Lower leg skin (tissue), 4 donors: ENCODE measurements around the gene KCNQ2. TPM values are rescaled to one million over a fixed set of nuclear protein-coding genes. Genes with fewer than 3 reads are reported as not detected.

Experiments
- DNase-seq, 2 donors: peaks; one replicate each; pipeline ENCODE4 v3.0.0-alpha.2; 2019; ENCODE audit warnings: low spot score in 2 of 2
- H3K4me3 ChIP-seq: fragments of 200-600 bp; sonication (generic); 2 replicates; pipeline ENCODE4 v1.5.1; 2017; ENCODE audit warnings: mild to moderate bottlenecking, low read depth; ENCODE audit not compliant: poor library complexity, severe bottlenecking
- CTCF ChIP-seq, 3 donors: fragments of 450-650 bp; IDR thresholded peaks; one replicate each; pipeline ENCODE4 v1.5.1; 2016; ENCODE audit warnings: antibody characterized with exemption in 3 of 3, mild to moderate bottlenecking in 3 of 3, moderate library complexity in 2 of 3
- POLR2A ChIP-seq, 2 donors: fragments of 450-650 bp; IDR thresholded peaks; one replicate each; pipeline ENCODE4 v1.6.1; 2016 to 2017; ENCODE audit warnings: antibody characterized with exemption in 2 of 2, mild to moderate bottlenecking in 1 of 2, moderate library complexity in 1 of 2
- WGBS, 2 donors: methylation state at CpG; one replicate each; pipeline ENCODE4 v1.1.5; 2018; 5-methylcytosine and 5-hydroxymethylcytosine counted together
- intact Hi-C: fragments of 100-400 bp; cut with DNase I; formaldehyde crosslinking; loops from one replicate; pipeline ENCODE4 v1.15.0; 2023; ENCODE audit warnings: low total_unique reads
- total RNA-seq, 4 donors: library from RNA; depleted of rRNA; stranded (reverse); fragments of >200 nt; gene quantifications; one replicate each; pipeline ENCODE4 v1.1.0, GENCODE V29; 2016

The KCNQ2 gene
- total RNA-seq, 4 donors from 2014 or later: not detected

DNA sequence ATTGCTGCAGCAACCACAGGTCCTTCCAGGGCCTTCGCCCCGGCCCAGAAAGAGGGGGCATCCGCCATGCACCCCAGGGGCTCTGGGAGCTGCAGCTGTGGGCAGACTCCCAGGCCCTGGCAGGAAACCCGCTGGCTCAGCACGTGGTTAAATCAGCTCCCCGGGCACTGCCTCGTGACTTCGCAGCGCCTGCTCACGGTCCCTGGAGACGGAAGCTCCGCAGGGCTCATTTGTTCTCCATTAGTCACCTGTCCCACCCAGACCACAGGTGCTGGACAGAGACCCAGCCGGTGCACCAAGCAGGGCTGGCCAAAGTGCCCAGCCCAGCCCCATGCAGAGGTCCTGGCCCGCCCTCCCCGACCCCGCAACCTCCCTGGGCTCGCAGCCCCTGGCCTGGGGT lies 14.7 kb downstream of the KCNQ2 start:
- TF ChIP-seq POLR2A (IDR thresholded peaks at IDR 0.05) (no peak), CTCF (IDR thresholded peaks at IDR 0.05) (no peak)
- intact Hi-C loops: no loop called here
- DNase-seq: peak in 1 of 2 donors; percentile 21
- WGBS, 2 donors: 0 to 36% methylated on average over 1 to 13 of the region's 17 CpGs
- no peak overlapping the region for H3K4me3 ChIP-seq

GRCh38 chr20:63456429-63457284 lies 15.8 kb downstream of the KCNQ2 start:
- no peak for DNase-seq
- no peak overlapping the region for H3K4me3 ChIP-seq
- WGBS, 2 donors: 55 to 62% methylated on average over 36 of the region's 40 CpGs
- intact Hi-C loops: no loop called here
- TF ChIP-seq CTCF (IDR thresholded peaks at IDR 0.05) (no peak), POLR2A (IDR thresholded peaks at IDR 0.05) (no peak)

GRCh38 chr20:63455568-63455859 lies 16.9 kb downstream of the KCNQ2 start:
- intact Hi-C loops: no loop called here
- no peak for TF ChIP-seq CTCF (IDR thresholded peaks at IDR 0.05)
- no peak for TF ChIP-seq POLR2A (IDR thresholded peaks at IDR 0.05)
- 73 to 80% methylated on average over 5 to 8 of the region's 10 CpGs for WGBS, 2 donors
- no peak overlapping the region for H3K4me3 ChIP-seq
- DNase-seq: no peak

GRCh38 chr20:63454731-63455567 lies 17.5 kb downstream of the KCNQ2 start:
- no peak for TF ChIP-seq POLR2A (IDR thresholded peaks at IDR 0.05)
- TF ChIP-seq CTCF (IDR thresholded peaks at IDR 0.05): no peak
- DNase-seq: no peak
- WGBS, 2 donors: 31 to 44% methylated on average over 31 to 35 of the region's 35 CpGs
- intact Hi-C loops: no loop called here
- no peak overlapping the region for H3K4me3 ChIP-seq

DNA sequence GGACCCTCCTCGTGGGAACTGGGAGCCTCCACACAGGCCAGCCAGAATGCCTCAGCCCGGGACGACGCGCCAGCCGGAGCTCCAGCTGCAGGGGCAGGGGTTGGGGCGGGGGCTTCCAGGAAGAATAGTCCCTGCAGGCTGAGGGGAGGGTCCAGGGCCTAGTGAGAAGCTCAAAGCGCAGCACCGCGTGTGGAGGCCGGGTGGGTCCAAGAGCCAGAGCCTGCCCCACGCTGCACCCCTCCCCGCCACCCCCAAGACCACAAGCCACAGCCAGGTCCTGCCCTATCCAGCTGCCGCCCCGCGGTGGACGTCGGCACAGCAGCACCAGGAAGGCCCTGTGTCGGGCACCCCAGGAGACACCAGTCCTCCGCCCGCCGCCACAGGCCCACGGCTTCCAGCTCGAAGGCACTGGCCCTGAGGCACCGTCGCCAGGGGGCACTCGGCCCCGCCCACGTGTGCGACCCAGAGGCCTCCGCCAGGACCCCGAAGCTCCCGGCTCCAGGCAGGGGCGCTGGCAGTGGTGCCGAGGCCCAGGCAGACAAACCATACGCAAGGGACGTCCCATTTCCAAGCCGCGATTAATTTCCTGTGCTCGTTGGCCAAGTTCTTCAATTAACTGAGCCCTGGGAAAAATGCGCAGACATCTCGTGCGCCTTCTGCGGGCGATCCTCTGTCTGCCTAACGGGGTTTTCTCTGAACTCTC lies 19.5 kb downstream of the KCNQ2 start:
- no peak overlapping the region for H3K4me3 ChIP-seq
- no peak for DNase-seq
- TF ChIP-seq POLR2A (IDR thresholded peaks at IDR 0.05) (no peak), CTCF (IDR thresholded peaks at IDR 0.05) (no peak)

More for the DNA sequence above, 19.5 kb downstream of the KCNQ2 start:
- 43 to 63% methylated on average over 27 to 31 of the region's 46 CpGs for WGBS, 2 donors
- intact Hi-C loops: no loop called here
